Sigmoid colon (tissue), 4 donors: ENCODE results near the gene APOB.

Source experiments
- CTCF ChIP-seq, 4 experiments: fragments of 450-650 bp in 3 of 4; fragments of 200-600 bp in 1 of 4; IDR thresholded peaks; one replicate each; pipeline ENCODE4 v1.5.1; 2016 to 2019; ENCODE audit warnings: antibody characterized with exemption in 4 of 4, mild to moderate bottlenecking in 3 of 4, moderate library complexity in 2 of 4
- POLR2A ChIP-seq, 2 donors: fragments of 450-650 bp; IDR thresholded peaks; one replicate each; pipeline ENCODE4 v1.6.1; 2016; ENCODE audit warnings: antibody characterized with exemption in 2 of 2, mild to moderate bottlenecking in 2 of 2, moderate library complexity in 2 of 2
- POLR2AphosphoS5 ChIP-seq, 4 donors: sonication (generic); formaldehyde crosslinking; IDR thresholded peaks; one replicate each; pipeline ENCODE4 v1.6.1; 2017; ENCODE audit warnings: antibody characterized with exemption in 4 of 4

- TF ChIP-seq CTCF (IDR thresholded peaks at IDR 0.05) (no peak), POLR2A (IDR thresholded peaks at IDR 0.05) (no peak), POLR2AphosphoS5 (IDR thresholded peaks at IDR 0.05) (no peak)
These were observed 28.8 kb upstream of the APOB start for GRCh38 chr2:21072477-21073242.
